Tibial artery (tissue), 4 donors: ENCODE measurements around the gene NLRP7.
"Not testable (repeated sequence)": the region's sequence is repeated elsewhere in the genome, so short reads cannot be mapped to it uniquely, and the experiment has no call there.

ENCODE experiments used
- DNase-seq, 2 donors: peaks; one replicate each; pipeline ENCODE4 v3.0.0-alpha.2; 2019
- H3K27ac ChIP-seq, 2 donors: fragments of 200-600 bp; sonication (generic) in 1 of 2; 1 replicate in 1 of 2; 2 replicates in 1 of 2; pipeline ENCODE4 v1.5.1; 2018 to 2019; ENCODE audit warnings: mild to moderate bottlenecking in 1 of 2
- H3K27me3 ChIP-seq, 2 donors: fragments of 200-600 bp; sonication (generic) in 1 of 2; one replicate each; pipeline versions ENCODE4 v1.5.1 to v1.6.0; 2016 to 2019
- H3K36me3 ChIP-seq, 3 donors: fragments of 200-600 bp; sonication (generic) in 2 of 3; one replicate each; pipeline ENCODE4 v1.5.1; 2016 to 2019; ENCODE audit warnings: mild to moderate bottlenecking in 2 of 3
- H3K4me1 ChIP-seq, 4 donors: fragments of 200-600 bp; sonication (generic) in 2 of 4; 1 replicate in 3 of 4; 2 replicates in 1 of 4; pipeline ENCODE4 v1.5.1; 2016 to 2019
- H3K4me3 ChIP-seq, 2 donors: fragments of 200-600 bp; sonication (generic) in 1 of 2; 1 replicate in 1 of 2; 2 replicates in 1 of 2; pipeline ENCODE4 v1.5.1; 2018 to 2019; ENCODE audit warnings: mild to moderate bottlenecking in 2 of 2
- H3K9me3 ChIP-seq, 3 donors: fragments of 200-600 bp; sonication (generic) in 1 of 3; one replicate each; pipeline ENCODE4 v1.5.1; 2016 to 2019
- CTCF ChIP-seq, 2 experiments: fragments of 200-600 bp in 1 of 2; fragments of 450-650 bp in 1 of 2; IDR thresholded peaks; one replicate each; pipeline ENCODE4 v1.5.1; 2017 to 2019; ENCODE audit warnings: antibody characterized with exemption in 2 of 2, mild to moderate bottlenecking in 1 of 2, moderate library complexity in 1 of 2
- intact Hi-C: fragments of 100-400 bp; cut with DNase I; formaldehyde crosslinking; loops from one replicate; pipeline ENCODE4 v1.15.0; 2023; ENCODE audit warnings: low total_unique reads

Gene NLRP7

GRCh38 chr19:54947381-54947780, at the start of gene NLRP7:
Gene NLRP7 (minus strand): TSS chr19:54947530.
- Histone ChIP-seq H3K36me3 (no peaks in the 10 kb centered on the region), H3K4me3 (no peak within 1 kb of the TSS), H3K27me3 (no peaks in the 10 kb centered on the region), H3K4me1 (no peaks in the 10 kb centered on the region), H3K9me3 (no peaks in the 10 kb centered on the region), H3K27ac (no peak within 1 kb of the TSS)
- no peak for DNase-seq
- no peak for TF ChIP-seq CTCF (IDR thresholded peaks at IDR 0.05)
- intact Hi-C loops = no loop called here

- Histone ChIP-seq H3K4me1 (no peaks in the 10 kb centered on the region), H3K9me3 (no peaks in the 10 kb centered on the region), H3K27me3 (no peaks in the 10 kb centered on the region), H3K27ac (no peak overlapping the region), H3K4me3 (no peak overlapping the region), H3K36me3 (no peaks in the 10 kb centered on the region)
- no peak for TF ChIP-seq CTCF (IDR thresholded peaks at IDR 0.05)
- no peak for DNase-seq
- intact Hi-C loops = no loop called here
Observed at GRCh38 chr19:54995561-54995960, 48.2 kb upstream of the NLRP7 start.

GRCh38 chr19:54989531-54989930, 42.2 kb upstream of the NLRP7 start:
- DNase-seq, H3K27ac ChIP-seq, intact Hi-C loops, H3K9me3 ChIP-seq, H3K4me3 ChIP-seq, H3K27me3 ChIP-seq, H3K36me3 ChIP-seq, H3K4me1 ChIP-seq: not testable (repeated sequence)

- H3K4me1 ChIP-seq, intact Hi-C loops, H3K27me3 ChIP-seq, H3K9me3 ChIP-seq, DNase-seq, H3K27ac ChIP-seq, H3K36me3 ChIP-seq, H3K4me3 ChIP-seq: not testable (repeated sequence)
Observed at GRCh38 chr19:54982562-54982961, 35.2 kb upstream of the NLRP7 start.

GRCh38 chr19:54973229-54974090, 26.1 kb upstream of the NLRP7 start:
- H3K36me3 ChIP-seq, H3K27ac ChIP-seq, H3K27me3 ChIP-seq, intact Hi-C loops, H3K4me1 ChIP-seq, DNase-seq, H3K9me3 ChIP-seq, H3K4me3 ChIP-seq: not testable (repeated sequence)

GRCh38 chr19:54971446-54971845, 24.1 kb upstream of the NLRP7 start:
- H3K4me3 ChIP-seq, H3K4me1 ChIP-seq, intact Hi-C loops, H3K36me3 ChIP-seq, H3K9me3 ChIP-seq, H3K27ac ChIP-seq, DNase-seq, H3K27me3 ChIP-seq: not testable (repeated sequence)

GRCh38 chr19:54969647-54970046, 22.3 kb upstream of the NLRP7 start:
- DNase-seq = no peak
- no peaks in the 10 kb centered on the region for H3K27me3 ChIP-seq
- intact Hi-C loops = no loop called here
- H3K36me3 ChIP-seq = no peaks in the 10 kb centered on the region
- no peak overlapping the region for H3K27ac ChIP-seq
- TF ChIP-seq CTCF (IDR thresholded peaks at IDR 0.05) = no peak
- no peaks in the 10 kb centered on the region for H3K9me3 ChIP-seq
- no peak overlapping the region for H3K4me3 ChIP-seq
- H3K4me1 ChIP-seq = no peaks in the 10 kb centered on the region

GRCh38 chr19:54967611-54968010, 20.3 kb upstream of the NLRP7 start:
- intact Hi-C loops = no loop called here
- no peak for DNase-seq
- H3K27me3 ChIP-seq = no peaks in the 10 kb centered on the region
- H3K9me3 ChIP-seq = no peaks in the 10 kb centered on the region
- no peaks in the 10 kb centered on the region for H3K36me3 ChIP-seq
- TF ChIP-seq CTCF (IDR thresholded peaks at IDR 0.05) = no peak
- no peaks in the 10 kb centered on the region for H3K4me1 ChIP-seq
- H3K27ac ChIP-seq = no peak overlapping the region
- H3K4me3 ChIP-seq = no peak overlapping the region

GRCh38 chr19:54965055-54965454, 17.7 kb upstream of the NLRP7 start:
- intact Hi-C loops, H3K4me1 ChIP-seq, H3K36me3 ChIP-seq, DNase-seq, H3K27me3 ChIP-seq, H3K27ac ChIP-seq, H3K4me3 ChIP-seq, H3K9me3 ChIP-seq: not testable (repeated sequence)
